ENCODE measurements around the gene DLK1. TPM values are rescaled to one million over a fixed set of nuclear protein-coding genes. Genes with fewer than 3 reads are reported as not detected.

The DLK1 gene
- total and polyA plus RNA-seq, 2 of the 13 experiments (the other 11 are each of a cell fraction or from before 2014, with no cell fraction given): 95.5 to 312 TPM

GRCh38 chr14:100719976-100720520 is 6.6 kb upstream of the DLK1 start:
- H3K9ac ChIP-seq (ENCODE audit: insufficient read depth, low read depth, low read length): no peak overlapping the region
- H3K36me3 ChIP-seq (replicated peaks in 1 of 2; ENCODE audit: control insufficient read depth in 1 of 2, insufficient read depth in 2 of 2, low read length in 2 of 2): no peaks in the 10 kb centered on the region
- H2AFZ ChIP-seq (ENCODE audit: low read length): no peak overlapping the region
- no peak overlapping the region for H3K4me3 ChIP-seq (replicated peaks in 1 of 3; ENCODE audit: insufficient read depth in 1 of 3, low read depth in 2 of 3, low read length in 3 of 3)
- DNase-seq (ENCODE audit: low spot score) (no peak), FAIRE-seq (no peak), ATAC-seq (no peak)
- CTCF ChIA-PET (ENCODE audit: low intra/inter-chr PET ratio, low total read pairs): no interaction called here
- no peak overlapping the region for H3K4me2 ChIP-seq (ENCODE audit: low read depth, low read length)
- TF ChIP-seq SP140L (CRISPR knock-in tag; IDR thresholded peaks at IDR 0.05; ENCODE audit: borderline replicate concordance) (no peak), FOXC1 (CRISPR knock-in tag; IDR thresholded peaks at IDR 0.05; ENCODE audit: borderline replicate concordance) (no peak), KLF11 (CRISPR knock-in tag; IDR thresholded peaks at IDR 0.05) (no peak)
- WGBS (ENCODE audit: low lambda C conversion rate): 32% methylated on average over 13 of the region's 13 CpGs
- POLR2A ChIA-PET: interaction anchor here (1.2 kb wide), 1 partner anchor 97 kb away, joined by 3 read pairs; no protein-coding TSS in a partner anchor
- BruUV-seq (replicated peaks): no TSS peak
- H4K20me1 ChIP-seq (ENCODE audit: insufficient read depth, low read length): no peaks in the 10 kb centered on the region
- intact Hi-C loops (cut with micrococcal nuclease; ENCODE audit: unreplicated experiment) (no loop called here), in situ Hi-C loops (cut with HindIII; ENCODE audit: extremely low pct_ligation_motif_present, low pct_unique_long_range_greater_than_20kb) (no loop called here)
- H3K27ac ChIP-seq (ENCODE audit: extremely low read length, insufficient read depth, low read length): no peak overlapping the region
- H3K9me3 ChIP-seq (ENCODE audit: low read length): no peaks in the 10 kb centered on the region
- peaks cover 8 to 42% of the 10 kb centered on the region in 2 experiments for H3K27me3 ChIP-seq (ENCODE audit: control insufficient read depth in 1 of 2, insufficient read depth in 2 of 2, low read length in 2 of 2)
- H3K79me2 ChIP-seq (ENCODE audit: insufficient read depth, low read length): no peaks in the 10 kb centered on the region
- peaks cover 81% of the 10 kb centered on the region for H3K4me1 ChIP-seq (ENCODE audit: insufficient read depth, low read length)

- no peak overlapping the region for H3K4me3 ChIP-seq (replicated peaks in 1 of 3; ENCODE audit: insufficient read depth in 1 of 3, low read depth in 2 of 3, low read length in 3 of 3)
- ATAC-seq (no peak), DNase-seq (ENCODE audit: low spot score) (no peak), FAIRE-seq (no peak)
- intact Hi-C loops (cut with micrococcal nuclease; ENCODE audit: unreplicated experiment): no loop called here
- no peaks in the 10 kb centered on the region for H3K9me3 ChIP-seq (ENCODE audit: low read length)
- no peak overlapping the region for H3K27ac ChIP-seq (ENCODE audit: extremely low read length, insufficient read depth, low read length)
- no TSS peak for BruUV-seq (replicated peaks)
- no peak overlapping the region for H2AFZ ChIP-seq (ENCODE audit: low read length)
- WGBS (ENCODE audit: low lambda C conversion rate): 26% methylated on average over 5 of the region's 5 CpGs
- POLR2A ChIA-PET: no interaction called here
- in situ Hi-C loops (cut with HindIII; ENCODE audit: extremely low pct_ligation_motif_present, low pct_unique_long_range_greater_than_20kb): no loop called here
- H3K27me3 ChIP-seq (ENCODE audit: control insufficient read depth in 1 of 2, insufficient read depth in 2 of 2, low read length in 2 of 2): peaks cover 10 to 42% of the 10 kb centered on the region in 2 experiments
- CTCF ChIA-PET (ENCODE audit: low intra/inter-chr PET ratio, low total read pairs): no interaction called here
- H3K36me3 ChIP-seq (replicated peaks in 1 of 2; ENCODE audit: control insufficient read depth in 1 of 2, insufficient read depth in 2 of 2, low read length in 2 of 2): no peaks in the 10 kb centered on the region
- H3K4me2 ChIP-seq (ENCODE audit: low read depth, low read length): no peak overlapping the region
- H3K9ac ChIP-seq (ENCODE audit: insufficient read depth, low read depth, low read length): no peak overlapping the region
- H4K20me1 ChIP-seq (ENCODE audit: insufficient read depth, low read length): no peaks in the 10 kb centered on the region
- H3K4me1 ChIP-seq (ENCODE audit: insufficient read depth, low read length): peaks cover 80% of the 10 kb centered on the region
- H3K79me2 ChIP-seq (ENCODE audit: insufficient read depth, low read length): peaks cover 5% of the 10 kb centered on the region
- no peak for TF ChIP-seq ZNF646 (CRISPR knock-in tag; IDR thresholded peaks at IDR 0.05)
- no peak for TF ChIP-seq HDAC6 (IDR thresholded peaks at IDR 0.05; ENCODE audit: low read depth, low read length)
- TF ChIP-seq DZIP1 (CRISPR knock-in tag; IDR thresholded peaks at IDR 0.05): no peak
- no peak for TF ChIP-seq MAF1 (CRISPR knock-in tag; IDR thresholded peaks at IDR 0.05; ENCODE audit: borderline replicate concordance)
- no peak for TF ChIP-seq HMG20A (CRISPR knock-in tag; IDR thresholded peaks at IDR 0.05; ENCODE audit: borderline replicate concordance)
Measured at GRCh38 chr14:100721568-100721967, 5.1 kb upstream of the DLK1 start.
